Liver (tissue), 9 donors: ENCODE data around the gene EIF4G1. TPM values are rescaled to one million over a fixed set of nuclear protein-coding genes. Genes with fewer than 3 reads are reported as not detected.

ENCODE experiments used
- DNase-seq: peaks from one replicate; pipeline ENCODE4 v3.0.0-alpha.2; 2017; ENCODE audit warnings: low spot score
- H3K27ac ChIP-seq, 2 donors: one replicate each; pipeline ENCODE4 v1.7.0; 2013; ENCODE audit warnings: inconsistent platforms in 2 of 2, low read length in 2 of 2, control low read depth in 1 of 2, low read depth in 1 of 2, mild to moderate bottlenecking in 1 of 2
- H3K27me3 ChIP-seq, 4 donors: one replicate each; pipeline versions ENCODE4 v1.6.1 to v1.7.0; 2013; ENCODE audit warnings: low read length in 3 of 4, inconsistent platforms in 1 of 4, mild to moderate bottlenecking in 1 of 4, moderate library complexity in 1 of 4; ENCODE audit not compliant: control insufficient read depth in 4 of 4, insufficient read depth in 4 of 4
- H3K36me3 ChIP-seq, 4 donors: one replicate each; pipeline versions ENCODE4 v1.6.1 to v1.7.0; 2013; ENCODE audit warnings: low read length in 3 of 4, mild to moderate bottlenecking in 3 of 4, low read depth in 1 of 4, moderate library complexity in 1 of 4; ENCODE audit not compliant: control insufficient read depth in 4 of 4, insufficient read depth in 3 of 4
- H3K4me1 ChIP-seq, 4 donors: one replicate each; pipeline versions ENCODE4 v1.6.1 to v1.7.0; 2013; ENCODE audit warnings: low read length in 3 of 4, mild to moderate bottlenecking in 3 of 4, moderate library complexity in 1 of 4; ENCODE audit not compliant: control insufficient read depth in 4 of 4, insufficient read depth in 4 of 4
- H3K4me3 ChIP-seq, 3 donors: one replicate each; pipeline versions ENCODE4 v1.6.1 to v1.7.0; 2013; ENCODE audit warnings: low read length in 3 of 3, control low read depth in 1 of 3, low read depth in 1 of 3, mild to moderate bottlenecking in 1 of 3
- H3K9ac ChIP-seq, 2 donors: one replicate each; pipeline ENCODE4 v1.7.0; 2013; ENCODE audit warnings: low read length in 2 of 2, mild to moderate bottlenecking in 2 of 2, moderate library complexity in 2 of 2, control low read depth in 1 of 2, low read depth in 1 of 2
- H3K9me3 ChIP-seq, 4 donors: one replicate each; pipeline versions ENCODE4 v1.6.1 to v1.7.0; 2013; ENCODE audit warnings: low read length in 3 of 4; ENCODE audit not compliant: control insufficient read depth in 4 of 4
- ATF3 ChIP-seq: IDR thresholded peaks from 2 replicates; pipeline ENCODE4 v1.6.1; 2016; ENCODE audit warnings: antibody characterized with exemption
- CTCF ChIP-seq: fragments of 150-350 bp; IDR thresholded peaks from 2 replicates; pipeline ENCODE4 v1.5.1; 2017; ENCODE audit warnings: improper control_type of control experiment, low read depth, low read length; ENCODE audit not compliant: missing input control
- EGR1 ChIP-seq, 2 donors: IDR thresholded peaks; 2 replicates each; pipeline ENCODE4 v1.6.1; 2016 to 2018; ENCODE audit warnings: antibody characterized with exemption in 2 of 2, low read depth in 2 of 2
- FOXA1 ChIP-seq: IDR thresholded peaks from 2 replicates; pipeline ENCODE4 v1.6.1; 2016; ENCODE audit warnings: antibody characterized with exemption
- FOXA2 ChIP-seq: IDR thresholded peaks from 2 replicates; pipeline ENCODE4 v1.6.1; 2016; ENCODE audit warnings: antibody characterized with exemption
- HNF4A ChIP-seq, 2 donors: conservative IDR thresholded peaks; 2 replicates each; pipeline ENCODE4 v1.6.1; 2016; ENCODE audit warnings: antibody characterized with exemption in 2 of 2, mild to moderate bottlenecking in 2 of 2
- HNF4G ChIP-seq: IDR thresholded peaks from 2 replicates; pipeline ENCODE4 v1.6.1; 2016; ENCODE audit warnings: antibody characterized with exemption
- JUND ChIP-seq, 2 donors: IDR thresholded peaks; 2 replicates each; pipeline ENCODE4 v1.6.1; 2016; ENCODE audit warnings: antibody characterized with exemption in 2 of 2
- MAX ChIP-seq: IDR thresholded peaks from 2 replicates; pipeline ENCODE4 v1.6.1; 2016; ENCODE audit warnings: antibody characterized with exemption
- NR2F2 ChIP-seq: IDR thresholded peaks from 2 replicates; pipeline ENCODE4 v1.6.1; 2016; ENCODE audit warnings: antibody characterized with exemption
- RAD21 ChIP-seq, 2 donors: IDR thresholded peaks; 2 replicates each; pipeline ENCODE4 v1.6.1; 2016; ENCODE audit warnings: antibody characterized with exemption in 2 of 2, mild to moderate bottlenecking in 2 of 2
- REST ChIP-seq: IDR thresholded peaks from 2 replicates; pipeline ENCODE4 v1.6.1; 2016; ENCODE audit warnings: antibody characterized with exemption, mild to moderate bottlenecking
- SP1 ChIP-seq: IDR thresholded peaks from 2 replicates; pipeline ENCODE4 v1.6.1; 2018; ENCODE audit warnings: antibody characterized with exemption, mild to moderate bottlenecking
- TAF1 ChIP-seq: conservative IDR thresholded peaks from 2 replicates; pipeline ENCODE4 v1.6.1; 2016; ENCODE audit warnings: antibody characterized with exemption, mild to moderate bottlenecking
- YY1 ChIP-seq: IDR thresholded peaks from 2 replicates; pipeline ENCODE4 v1.6.1; 2016; ENCODE audit warnings: antibody characterized with exemption, mild to moderate bottlenecking
- ZBTB33 ChIP-seq: IDR thresholded peaks from 2 replicates; pipeline ENCODE4 v1.6.1; 2016; ENCODE audit warnings: antibody characterized with exemption
- WGBS: extraction: QIAGEN DNeasy Blood & Tissue Kit; methylation state at CpG from one replicate; pipeline ENCODE4 v1.1.7; 2013; 5-methylcytosine and 5-hydroxymethylcytosine counted together
- polyA plus RNA-seq, 2 donors: library from polyadenylated mRNA; stranded (reverse) in 1 of 2; unstranded in 1 of 2; fragments of 200-250 nt in 1 of 2; fragments of >200 nt in 1 of 2; fragmentation: Nextera tagmentation in 1 of 2; extraction: Ambion mirVana in 1 of 2; gene quantifications; one replicate each; pipeline versions ENCODE4 v1.2.1 to v1.2.3, GENCODE V29; 2013 to 2015
- total RNA-seq, 2 donors: library from RNA; depleted of rRNA; stranded (reverse); fragments of >200 nt; gene quantifications; one replicate each; pipeline ENCODE4 v1.2.3, GENCODE V29; 2014
- donor health status: healthy.
- donor health status: healthy.
- donor health status: healthy.
- donor health status: healthy.
- donor health status: healthy.

The EIF4G1 gene
- total and polyA plus RNA-seq, 4 donors, result 140 to 329 (median 207) TPM

GRCh38 chr3:184344579-184345316 lies 30.3 kb downstream of the EIF4G1 start:
- Histone ChIP-seq H3K36me3 (peaks cover 2 to 18% (median 5%) of the 10 kb centered on the region in 4 donors), H3K9ac (no peak overlapping the region), H3K9me3 (no peaks in the 10 kb centered on the region), H3K27me3 (no peaks in the 10 kb centered on the region), H3K4me1 (no peaks in the 10 kb centered on the region), H3K4me3 (no peak overlapping the region), H3K27ac (no peak overlapping the region)
- WGBS, result 94% methylated on average over 24 of the region's 24 CpGs
- TF ChIP-seq CTCF (no peak), FOXA1 (no peak), HNF4A (conservative IDR thresholded peaks at IDR 0.05) (no peak), EGR1 (IDR thresholded peaks at IDR 0.05; ENCODE audit: low read depth in 2 of 2) (no peak), YY1 (no peak), ZBTB33 (no peak), ATF3 (no peak), TAF1 (no peak), HNF4G (no peak), JUND (IDR thresholded peaks at IDR 0.05) (no peak), RAD21 (IDR thresholded peaks at IDR 0.05) (no peak), FOXA2 (no peak), SP1 (no peak), NR2F2 (no peak), MAX (no peak), REST (no peak)
- DNase-seq, result no peak
